GM18511 (cell line): ENCODE measurements around the gene ZNF512.

Source experiments
- ATAC-seq: cut with Tn5 transposase; IDR thresholded peaks from one replicate; pipeline ENCODE4 v1.9.1; 2021; ENCODE audit warnings: mild to moderate bottlenecking, moderate library complexity; ENCODE audit not compliant: unreplicated experiment

ZNF512 gene

DNA sequence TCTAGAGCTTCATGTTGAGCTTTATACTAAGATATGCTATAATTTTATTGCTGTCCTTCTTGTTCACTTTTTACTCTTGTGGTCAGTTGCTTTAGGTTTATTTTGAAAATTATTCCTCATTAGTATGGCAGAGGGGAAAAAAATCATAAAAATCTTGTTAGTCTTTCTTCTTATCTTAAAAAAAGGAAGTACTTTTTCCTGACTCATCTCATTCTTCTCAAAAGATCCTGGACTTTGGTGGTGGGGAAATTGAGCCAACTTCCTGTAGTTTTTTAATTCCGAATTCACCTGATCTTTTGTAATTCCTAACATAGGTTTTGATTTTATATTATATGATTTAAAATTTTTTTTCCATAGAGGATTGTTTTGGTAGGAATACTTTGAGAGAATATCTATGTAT lies 84.6 kb downstream of the ZNF512 start:
- ATAC-seq = no peak

DNA sequence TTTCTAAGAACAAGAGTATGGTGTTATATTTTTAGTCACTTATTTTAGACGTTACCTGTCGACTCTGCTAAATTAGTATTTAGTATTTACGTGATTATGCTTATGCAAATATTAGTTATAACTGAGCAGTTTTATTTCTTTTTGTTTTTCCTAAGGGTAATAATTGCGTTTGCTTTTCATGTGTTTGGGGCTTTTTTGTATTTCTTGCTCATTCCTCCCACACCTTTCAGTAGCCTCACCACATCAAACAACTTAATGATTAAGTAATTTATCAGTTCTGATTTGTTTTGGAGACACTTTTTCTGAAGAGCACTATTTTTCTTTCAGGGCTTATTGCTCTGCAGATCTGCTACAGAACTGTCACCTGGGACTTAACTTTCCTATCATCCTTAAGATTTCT lies 88.4 kb downstream of the ZNF512 start:
- no peak for ATAC-seq
